GM21737 (cell line): ENCODE results near the gene SPINK13.
"Not testable (repeated sequence)": the region's sequence is repeated elsewhere in the genome, so short reads cannot be mapped to it uniquely, and the experiment has no call there.

Experiments
- ATAC-seq: cut with Tn5 transposase; IDR thresholded peaks from one replicate; pipeline ENCODE4 v1.9.1; 2021; ENCODE audit warnings: mild to moderate bottlenecking, moderate library complexity; ENCODE audit not compliant: unreplicated experiment

Gene SPINK13

GRCh38 chr5:148268566-148268965 is at the start of gene SPINK13:
TSS of gene SPINK13 (plus strand) at chr5:148268794. CDS start at chr5:148270073, 1,279 bp downstream.
- ATAC-seq, result no peak

GRCh38 chr5:148221508-148221907 is 47.1 kb upstream of the SPINK13 start:
- ATAC-seq, result no peak

GRCh38 chr5:148224117-148224742 is 44.4 kb upstream of the SPINK13 start:
- no peak for ATAC-seq

GRCh38 chr5:148228392-148228984 is 40.1 kb upstream of the SPINK13 start:
- ATAC-seq, result no peak

GRCh38 chr5:148229840-148230239 is 38.8 kb upstream of the SPINK13 start:
- no peak for ATAC-seq

GRCh38 chr5:148230240-148230639 is 38.4 kb upstream of the SPINK13 start:
- ATAC-seq, result no peak

- no peak for ATAC-seq
Observed at GRCh38 chr5:148237785-148238417, 30.7 kb upstream of the SPINK13 start.

GRCh38 chr5:148238418-148238794 is 30.2 kb upstream of the SPINK13 start, which contains the start of gene MARCOL:
TSS of gene MARCOL (plus strand) at chr5:148238525. CDS start at chr5:148238598, 73 bp downstream.
- ATAC-seq, result no peak

GRCh38 chr5:148248894-148249293 is 19.7 kb upstream of the SPINK13 start:
- no peak for ATAC-seq

- no peak for ATAC-seq
Observed at GRCh38 chr5:148255456-148255855, 13.1 kb upstream of the SPINK13 start.

- no peak for ATAC-seq
Observed at GRCh38 chr5:148259288-148259687, 9.3 kb upstream of the SPINK13 start.

GRCh38 chr5:148261221-148261620 is 7.4 kb upstream of the SPINK13 start:
- ATAC-seq, result no peak

GRCh38 chr5:148267962-148268361 is 632 bp upstream of the SPINK13 start:
- no peak for ATAC-seq

GRCh38 chr5:148275129-148275528 is 6.5 kb downstream of the SPINK13 start:
- ATAC-seq, result not testable (repeated sequence)

GRCh38 chr5:148280893-148281292 is 12.3 kb downstream of the SPINK13 start:
- not testable (repeated sequence) for ATAC-seq

- ATAC-seq, result not testable (repeated sequence)
Observed at GRCh38 chr5:148281336-148281735, 12.7 kb downstream of the SPINK13 start.

GRCh38 chr5:148290271-148291195 is 21.9 kb downstream of the SPINK13 start:
- ATAC-seq, result peak; percentile 62

- no peak for ATAC-seq
Observed at GRCh38 chr5:148297731-148298130, 29.1 kb downstream of the SPINK13 start.

- no peak for ATAC-seq
Observed at GRCh38 chr5:148306446-148306845, 37.9 kb downstream of the SPINK13 start.

- no peak for ATAC-seq
Observed at GRCh38 chr5:148309019-148309418, 40.4 kb downstream of the SPINK13 start.

GRCh38 chr5:148309746-148310145 is 41.2 kb downstream of the SPINK13 start:
- no peak for ATAC-seq
